HepG2 (cell line): ENCODE measurements around the gene AAMP. TPM values are rescaled to one million over a fixed set of nuclear protein-coding genes. Genes with fewer than 3 reads are reported as not detected.

Source experiments
- CENPT ChIP-seq: sonication (generic); formaldehyde crosslinking; IDR thresholded peaks from 2 replicates; pipeline ENCODE4 v1.8.0; 2022; ENCODE audit warnings: low read depth, mild to moderate bottlenecking, moderate library complexity, missing genetic modification reagents
- EEA1 ChIP-seq: sonication (generic); formaldehyde crosslinking; IDR thresholded peaks from 2 replicates; pipeline ENCODE4 v1.5.1; 2020; ENCODE audit warnings: mild to moderate bottlenecking, missing genetic modification reagents, borderline replicate concordance
- FOXA3 ChIP-seq: IDR thresholded peaks from 2 replicates; pipeline ENCODE4 v1.6.1; 2016; ENCODE audit warnings: missing genetic modification reagents, missing compliant biosample characterization
- FOXK1 ChIP-seq: sonication (generic); formaldehyde crosslinking; IDR thresholded peaks from 2 replicates; pipeline ENCODE4 v1.4.0; 2020; ENCODE audit warnings: low read depth, missing genetic modification reagents, borderline replicate concordance
- HOXD1 ChIP-seq: sonication (generic); formaldehyde crosslinking; IDR thresholded peaks from 2 replicates; pipeline ENCODE4 v1.5.0; 2020; ENCODE audit warnings: missing genetic modification reagents
- KDM6A ChIP-seq: IDR thresholded peaks from 2 replicates; pipeline ENCODE4 v1.6.1; 2016; ENCODE audit warnings: low read depth
- NR1H2 ChIP-seq: sonication (generic); formaldehyde crosslinking; IDR thresholded peaks from 2 replicates; pipeline ENCODE4 v1.8.1; 2022; ENCODE audit warnings: low read depth, missing genetic modification reagents, borderline replicate concordance
- TBX3 ChIP-seq: fragments of 450-650 bp; IDR thresholded peaks from 2 replicates; pipeline ENCODE4 v1.6.1; 2017; ENCODE audit warnings: antibody characterized with exemption, mild to moderate bottlenecking, inconsistent platforms, borderline replicate concordance
- TMF1 ChIP-seq: sonication (generic); formaldehyde crosslinking; IDR thresholded peaks from 2 replicates; pipeline ENCODE4 v1.8.1; 2022; ENCODE audit warnings: low read depth, missing genetic modification reagents
- ZFP82 ChIP-seq: sonication (generic); formaldehyde crosslinking; IDR thresholded peaks from 2 replicates; pipeline ENCODE4 v1.5.1; 2020; ENCODE audit warnings: mild to moderate bottlenecking, missing genetic modification reagents, borderline replicate concordance
- ZNF335 ChIP-seq: sonication (generic); formaldehyde crosslinking; IDR thresholded peaks from 2 replicates; pipeline ENCODE4 v1.4.0; 2020; ENCODE audit warnings: missing genetic modification reagents
- ZNF570 ChIP-seq: sonication (generic); formaldehyde crosslinking; IDR thresholded peaks from 2 replicates; pipeline ENCODE4 v1.4.0; 2020; ENCODE audit warnings: mild to moderate bottlenecking, missing genetic modification reagents, borderline replicate concordance
- ZNF737 ChIP-seq: sonication (generic); formaldehyde crosslinking; IDR thresholded peaks from 2 replicates; pipeline ENCODE4 v1.5.0; 2020; ENCODE audit warnings: missing genetic modification reagents, mild to moderate bottlenecking, borderline replicate concordance
- ZNF782 ChIP-seq: sonication (generic); formaldehyde crosslinking; IDR thresholded peaks from 2 replicates; pipeline ENCODE4 v1.4.0; 2020; ENCODE audit warnings: missing genetic modification reagents, mild to moderate bottlenecking, borderline replicate concordance
- polyA plus RNA-seq, 8 experiments: library from polyadenylated mRNA; depleted of rRNA in 3 of 8; stranded (reverse) in 7 of 8; unstranded in 1 of 8; fragments of >200 nt; fragmentation: Illumina TruSeq in 4 of 8; extraction: Trizol in 4 of 8; gene quantifications; 2 replicates each; pipeline versions ENCODE4 v1.2.1 to v1.2.3, GENCODE V29; 2011 to 2016; ENCODE audit warnings: low read depth in 4 of 8, missing spikeins in 1 of 8, mixed read lengths in 1 of 8; ENCODE audit not compliant: insufficient read depth in 1 of 8
- total RNA-seq, 5 experiments: library from RNA; depleted of rRNA; stranded (reverse); fragments of >200 nt; fragmentation: Illumina TruSeq; extraction: Trizol; gene quantifications; 2 replicates each; pipeline ENCODE4 v1.2.3, GENCODE V29; 2016; ENCODE audit warnings: low read depth in 1 of 5
- TF ChIP-seq, protein P1 (sequence below): sonication (generic); formaldehyde crosslinking; IDR thresholded peaks from 2 replicates; pipeline ENCODE4 v1.5.0; 2020; ENCODE audit warnings: missing genetic modification reagents
- TF ChIP-seq, protein P2 (sequence below): sonication (generic); formaldehyde crosslinking; IDR thresholded peaks from 2 replicates; pipeline ENCODE4 v1.8.1; 2023; ENCODE audit warnings: missing genetic modification reagents, mild to moderate bottlenecking, borderline replicate concordance
- TF ChIP-seq, protein P3 (sequence below): IDR thresholded peaks from 2 replicates; pipeline ENCODE4 v1.6.1; 2016; ENCODE audit warnings: control low read depth
- TF ChIP-seq, protein P4 (sequence below): sonication (generic); formaldehyde crosslinking; conservative IDR thresholded peaks from 2 replicates; pipeline ENCODE4 v1.8.1; 2023; ENCODE audit warnings: missing genetic modification reagents
- TF ChIP-seq, protein P5 (sequence below): sonication (generic); formaldehyde crosslinking; IDR thresholded peaks from 2 replicates; pipeline ENCODE4 v1.4.0; 2020; ENCODE audit warnings: missing genetic modification reagents, mild to moderate bottlenecking, borderline replicate concordance
- TF ChIP-seq, protein P6 (sequence below): IDR thresholded peaks from 2 replicates; pipeline ENCODE4 v1.6.1; 2018; ENCODE audit warnings: missing genetic modification reagents

The AAMP gene
- total and polyA plus RNA-seq, 2 of the 13 experiments (the other 11 are each of a cell fraction or from before 2014, with no cell fraction given), result 110 to 186 TPM

DNA sequence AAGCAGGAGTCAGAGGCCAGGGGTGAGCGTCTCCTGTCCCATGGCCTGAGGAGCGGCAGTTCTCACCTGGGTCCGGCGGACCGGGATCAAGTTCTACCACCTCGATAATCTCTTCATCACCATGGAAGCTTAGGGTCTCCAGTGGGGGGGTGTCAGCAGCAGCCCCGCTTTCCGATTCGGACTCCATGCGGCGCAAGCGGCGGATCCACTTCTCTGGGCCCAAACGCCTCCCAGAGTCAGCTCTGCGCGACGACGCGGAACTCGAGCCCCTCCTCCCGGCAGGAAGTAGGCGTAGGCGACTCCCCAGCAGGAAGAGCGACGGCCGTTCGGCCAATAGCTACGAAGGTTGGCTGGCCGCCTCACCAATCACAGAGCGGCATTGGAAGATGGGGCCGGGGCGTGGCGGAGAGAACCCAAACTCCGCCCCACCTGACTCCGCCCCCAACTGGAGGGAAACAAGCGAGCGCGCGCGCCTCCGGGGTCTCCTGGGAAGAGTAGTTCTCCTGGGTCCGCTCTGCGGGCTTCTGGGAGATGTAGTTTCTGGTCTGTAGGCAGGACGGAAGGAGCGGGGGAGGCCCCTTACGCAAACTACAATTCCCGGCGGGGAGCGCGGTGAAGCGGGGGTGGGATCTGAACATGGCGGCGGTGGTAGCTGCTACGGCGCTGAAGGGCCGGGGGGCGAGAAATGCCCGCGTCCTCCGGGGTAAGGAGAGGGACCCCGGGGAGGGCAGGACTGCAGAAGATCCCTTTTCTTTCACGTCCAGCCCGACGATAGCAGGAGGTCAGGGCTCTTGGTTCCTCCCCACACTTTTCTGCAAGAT is at the start of gene AAMP, which contains the start of gene PNKD (continued):
- TF ChIP-seq, protein P1, sequence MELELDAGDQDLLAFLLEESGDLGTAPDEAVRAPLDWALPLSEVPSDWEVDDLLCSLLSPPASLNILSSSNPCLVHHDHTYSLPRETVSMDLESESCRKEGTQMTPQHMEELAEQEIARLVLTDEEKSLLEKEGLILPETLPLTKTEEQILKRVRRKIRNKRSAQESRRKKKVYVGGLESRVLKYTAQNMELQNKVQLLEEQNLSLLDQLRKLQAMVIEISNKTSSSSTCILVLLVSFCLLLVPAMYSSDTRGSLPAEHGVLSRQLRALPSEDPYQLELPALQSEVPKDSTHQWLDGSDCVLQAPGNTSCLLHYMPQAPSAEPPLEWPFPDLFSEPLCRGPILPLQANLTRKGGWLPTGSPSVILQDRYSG, result peak; percentile 46; the same call in 1 of the 2 replicates
- TF ChIP-seq FOXA3 (CRISPR knock-in tag) (peak; percentile 71), ZNF782 (CRISPR knock-in tag) (no peak; the same call in 1 of the 2 replicates), TMF1 (CRISPR knock-in tag) (peak; percentile 45; the same call in 1 of the 2 replicates), ZNF335 (CRISPR knock-in tag) (peak; percentile 50; the same call in 1 of the 2 replicates), EEA1 (CRISPR knock-in tag) (peak; percentile 96), ZNF570 (CRISPR knock-in tag) (0 out of 2 replicates have a peak, but pooled peaks have one; percentile 9), NR1H2 (CRISPR knock-in tag) (no peak), FOXK1 (CRISPR knock-in tag) (peak; percentile 99), TBX3 (no peak), ZNF737 (CRISPR knock-in tag) (no peak), KDM6A (no peak), HOXD1 (no peak; the same call in none of the 2 replicates), ZFP82 (CRISPR knock-in tag) (peak; percentile 83; the same call in 1 of the 2 replicates), CENPT (CRISPR knock-in tag) (peak; percentile 76; the same call in 1 of the 2 replicates)
- TF ChIP-seq, protein P2, sequence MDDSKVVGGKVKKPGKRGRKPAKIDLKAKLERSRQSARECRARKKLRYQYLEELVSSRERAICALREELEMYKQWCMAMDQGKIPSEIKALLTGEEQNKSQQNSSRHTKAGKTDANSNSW, result no peak
- TF ChIP-seq, protein P3, sequence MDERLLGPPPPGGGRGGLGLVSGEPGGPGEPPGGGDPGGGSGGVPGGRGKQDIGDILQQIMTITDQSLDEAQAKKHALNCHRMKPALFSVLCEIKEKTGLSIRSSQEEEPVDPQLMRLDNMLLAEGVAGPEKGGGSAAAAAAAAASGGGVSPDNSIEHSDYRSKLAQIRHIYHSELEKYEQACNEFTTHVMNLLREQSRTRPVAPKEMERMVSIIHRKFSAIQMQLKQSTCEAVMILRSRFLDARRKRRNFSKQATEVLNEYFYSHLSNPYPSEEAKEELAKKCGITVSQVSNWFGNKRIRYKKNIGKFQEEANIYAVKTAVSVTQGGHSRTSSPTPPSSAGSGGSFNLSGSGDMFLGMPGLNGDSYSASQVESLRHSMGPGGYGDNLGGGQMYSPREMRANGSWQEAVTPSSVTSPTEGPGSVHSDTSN (CRISPR knock-in tag), result peak; percentile 98
- TF ChIP-seq, protein P4, sequence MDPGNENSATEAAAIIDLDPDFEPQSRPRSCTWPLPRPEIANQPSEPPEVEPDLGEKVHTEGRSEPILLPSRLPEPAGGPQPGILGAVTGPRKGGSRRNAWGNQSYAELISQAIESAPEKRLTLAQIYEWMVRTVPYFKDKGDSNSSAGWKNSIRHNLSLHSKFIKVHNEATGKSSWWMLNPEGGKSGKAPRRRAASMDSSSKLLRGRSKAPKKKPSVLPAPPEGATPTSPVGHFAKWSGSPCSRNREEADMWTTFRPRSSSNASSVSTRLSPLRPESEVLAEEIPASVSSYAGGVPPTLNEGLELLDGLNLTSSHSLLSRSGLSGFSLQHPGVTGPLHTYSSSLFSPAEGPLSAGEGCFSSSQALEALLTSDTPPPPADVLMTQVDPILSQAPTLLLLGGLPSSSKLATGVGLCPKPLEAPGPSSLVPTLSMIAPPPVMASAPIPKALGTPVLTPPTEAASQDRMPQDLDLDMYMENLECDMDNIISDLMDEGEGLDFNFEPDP (CRISPR knock-in tag), result no peak
- TF ChIP-seq, protein P5, sequence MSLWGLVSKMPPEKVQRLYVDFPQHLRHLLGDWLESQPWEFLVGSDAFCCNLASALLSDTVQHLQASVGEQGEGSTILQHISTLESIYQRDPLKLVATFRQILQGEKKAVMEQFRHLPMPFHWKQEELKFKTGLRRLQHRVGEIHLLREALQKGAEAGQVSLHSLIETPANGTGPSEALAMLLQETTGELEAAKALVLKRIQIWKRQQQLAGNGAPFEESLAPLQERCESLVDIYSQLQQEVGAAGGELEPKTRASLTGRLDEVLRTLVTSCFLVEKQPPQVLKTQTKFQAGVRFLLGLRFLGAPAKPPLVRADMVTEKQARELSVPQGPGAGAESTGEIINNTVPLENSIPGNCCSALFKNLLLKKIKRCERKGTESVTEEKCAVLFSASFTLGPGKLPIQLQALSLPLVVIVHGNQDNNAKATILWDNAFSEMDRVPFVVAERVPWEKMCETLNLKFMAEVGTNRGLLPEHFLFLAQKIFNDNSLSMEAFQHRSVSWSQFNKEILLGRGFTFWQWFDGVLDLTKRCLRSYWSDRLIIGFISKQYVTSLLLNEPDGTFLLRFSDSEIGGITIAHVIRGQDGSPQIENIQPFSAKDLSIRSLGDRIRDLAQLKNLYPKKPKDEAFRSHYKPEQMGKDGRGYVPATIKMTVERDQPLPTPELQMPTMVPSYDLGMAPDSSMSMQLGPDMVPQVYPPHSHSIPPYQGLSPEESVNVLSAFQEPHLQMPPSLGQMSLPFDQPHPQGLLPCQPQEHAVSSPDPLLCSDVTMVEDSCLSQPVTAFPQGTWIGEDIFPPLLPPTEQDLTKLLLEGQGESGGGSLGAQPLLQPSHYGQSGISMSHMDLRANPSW, result no peak
- TF ChIP-seq, protein P6, sequence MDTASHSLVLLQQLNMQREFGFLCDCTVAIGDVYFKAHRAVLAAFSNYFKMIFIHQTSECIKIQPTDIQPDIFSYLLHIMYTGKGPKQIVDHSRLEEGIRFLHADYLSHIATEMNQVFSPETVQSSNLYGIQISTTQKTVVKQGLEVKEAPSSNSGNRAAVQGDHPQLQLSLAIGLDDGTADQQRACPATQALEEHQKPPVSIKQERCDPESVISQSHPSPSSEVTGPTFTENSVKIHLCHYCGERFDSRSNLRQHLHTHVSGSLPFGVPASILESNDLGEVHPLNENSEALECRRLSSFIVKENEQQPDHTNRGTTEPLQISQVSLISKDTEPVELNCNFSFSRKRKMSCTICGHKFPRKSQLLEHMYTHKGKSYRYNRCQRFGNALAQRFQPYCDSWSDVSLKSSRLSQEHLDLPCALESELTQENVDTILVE, result peak; percentile 74; the same call in 1 of the 2 replicates
